HG03575 (cell line): ENCODE data around the gene RBM19.

Experiments
- ATAC-seq: cut with Tn5 transposase; IDR thresholded peaks from one replicate; pipeline ENCODE4 v1.9.1; 2021; ENCODE audit not compliant: unreplicated experiment, insufficient number of reproducible peaks, low FRiP score; ENCODE audit errors: extremely low read depth

RBM19 gene

DNA sequence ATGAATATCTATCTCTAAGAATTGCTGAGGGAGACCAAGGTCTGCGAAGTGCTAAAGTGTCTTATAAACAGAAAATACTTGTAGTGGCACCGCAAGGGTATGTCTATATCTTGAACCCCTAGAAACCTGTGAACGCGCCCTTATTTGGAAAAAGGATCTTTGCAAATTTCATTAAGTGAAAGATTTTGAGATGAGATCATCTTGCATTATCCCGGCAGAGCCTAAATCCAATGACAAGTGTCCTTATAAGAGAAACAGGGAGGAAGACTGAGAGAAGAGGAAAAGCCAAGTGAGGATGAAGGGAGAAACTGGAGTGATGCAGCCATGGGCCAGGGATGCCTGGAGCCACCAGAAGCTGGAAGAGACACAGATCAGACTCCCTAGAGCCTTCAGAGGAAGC lies 27.7 kb downstream of the RBM19 start:
- no peak for ATAC-seq

- no peak for ATAC-seq
These were observed 29.7 kb downstream of the RBM19 start for GRCh38 chr12:113936460-113936859.

DNA sequence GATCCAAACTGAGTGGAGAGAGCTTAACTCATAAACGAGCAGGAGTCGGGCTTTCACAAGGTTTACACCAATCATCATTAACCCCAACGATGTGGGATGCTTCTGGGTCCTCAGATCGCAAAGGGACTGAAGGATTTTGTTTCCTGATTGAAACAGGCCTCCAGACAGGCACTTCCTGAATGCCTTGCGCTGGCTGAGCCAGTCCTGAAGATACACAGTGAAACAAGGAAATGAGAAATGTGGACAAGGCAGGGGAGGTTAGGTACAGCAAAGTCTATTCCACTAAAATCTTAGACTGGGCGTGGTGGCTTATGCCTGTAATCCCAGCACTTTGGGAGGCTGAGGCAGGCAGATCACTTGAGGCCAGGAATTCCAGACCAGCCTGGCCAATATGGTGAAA lies 30.7 kb downstream of the RBM19 start:
- no peak for ATAC-seq

- no peak for ATAC-seq
These were observed 31.2 kb downstream of the RBM19 start for GRCh38 chr12:113934946-113935345.

DNA sequence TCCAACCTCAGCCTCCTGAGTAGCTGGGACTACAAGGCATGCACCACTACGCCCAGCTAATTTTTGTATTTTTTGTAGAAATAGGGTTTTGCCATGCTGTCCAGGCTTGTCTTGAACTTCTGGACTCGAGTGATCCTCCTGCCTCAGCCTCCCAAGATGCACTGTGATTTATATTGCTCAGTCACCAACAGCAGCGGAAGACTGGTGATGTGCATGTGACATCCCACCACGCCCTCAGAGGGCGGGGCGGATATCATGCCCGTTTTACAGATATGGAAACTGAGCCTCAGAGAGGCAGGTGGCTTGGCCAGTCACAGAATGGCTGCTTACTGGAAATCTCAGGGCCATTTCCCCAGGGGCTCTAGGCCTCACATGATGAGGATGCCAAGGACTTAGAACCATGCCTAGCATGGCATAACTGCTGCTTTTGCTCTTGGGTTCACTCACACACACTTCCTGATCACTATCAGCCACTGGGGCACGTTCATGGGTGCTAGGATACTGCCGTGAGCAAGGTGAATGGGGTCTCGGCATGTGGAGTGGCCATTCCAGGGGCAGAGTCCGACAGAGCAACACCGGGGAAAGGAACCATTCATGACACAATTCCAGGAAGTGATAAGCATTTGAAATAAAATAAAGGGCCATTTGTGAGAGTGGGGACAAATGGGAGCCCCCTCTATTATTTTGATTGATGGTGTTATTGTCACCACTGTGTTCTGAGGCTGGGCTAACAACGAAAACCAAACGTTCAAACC lies 31.9 kb downstream of the RBM19 start:
- no peak for ATAC-seq

DNA sequence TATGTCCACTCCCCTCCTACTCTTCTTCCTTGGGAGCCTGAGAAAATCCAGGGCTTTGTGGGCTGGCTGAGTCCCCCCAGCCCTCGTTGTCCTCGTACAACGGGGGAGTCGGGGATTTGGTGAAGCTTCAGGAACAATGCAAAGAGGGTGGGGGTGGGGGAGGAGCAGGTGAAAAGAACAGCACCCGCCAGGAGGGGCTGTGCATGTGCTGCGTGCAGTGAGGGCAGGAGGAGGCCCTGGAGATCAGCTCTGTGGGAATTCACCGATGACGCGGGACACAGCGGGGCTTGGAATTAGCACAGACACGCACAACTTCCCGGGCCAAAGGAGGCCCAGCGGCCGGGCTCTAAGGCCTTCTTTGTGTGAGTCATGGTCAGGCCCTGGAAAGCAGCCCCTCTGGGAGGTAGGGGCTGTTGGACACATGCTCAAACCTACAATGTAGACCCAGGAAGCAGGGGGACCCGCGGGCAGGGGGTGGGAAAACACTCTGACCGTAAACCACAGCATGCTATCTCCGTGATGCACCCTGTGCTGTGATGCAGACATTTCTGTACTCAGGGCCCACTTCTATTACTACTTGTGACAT lies 32.8 kb downstream of the RBM19 start:
- ATAC-seq = no peak

GRCh38 chr12:113932381-113933196 lies 33.5 kb downstream of the RBM19 start:
- ATAC-seq = no peak

DNA sequence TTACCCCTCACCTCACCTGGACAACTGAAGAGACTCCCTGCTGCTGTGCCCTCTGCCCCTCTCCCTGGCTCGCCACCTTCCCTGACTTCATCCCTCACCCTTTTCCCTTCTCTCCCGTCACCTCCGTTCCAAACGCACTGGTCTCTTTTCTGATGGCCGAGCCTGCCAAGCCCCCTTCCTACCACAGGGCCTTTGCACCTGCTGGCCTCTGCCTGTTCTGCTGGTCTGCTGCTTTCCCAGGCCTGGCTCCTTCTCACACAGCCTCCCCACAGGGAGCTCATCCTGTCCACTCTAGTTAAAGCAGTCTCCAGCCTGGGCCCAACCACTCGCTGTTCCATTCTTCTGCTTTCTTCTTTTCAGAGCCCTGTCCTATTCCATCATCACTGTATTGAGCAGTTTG lies 34.6 kb downstream of the RBM19 start:
- no peak for ATAC-seq

GRCh38 chr12:113930249-113930648 lies 35.9 kb downstream of the RBM19 start:
- ATAC-seq = no peak

GRCh38 chr12:113929312-113929989 lies 36.7 kb downstream of the RBM19 start:
- ATAC-seq = no peak

GRCh38 chr12:113926788-113927187 lies 39.3 kb downstream of the RBM19 start:
- no peak for ATAC-seq

DNA sequence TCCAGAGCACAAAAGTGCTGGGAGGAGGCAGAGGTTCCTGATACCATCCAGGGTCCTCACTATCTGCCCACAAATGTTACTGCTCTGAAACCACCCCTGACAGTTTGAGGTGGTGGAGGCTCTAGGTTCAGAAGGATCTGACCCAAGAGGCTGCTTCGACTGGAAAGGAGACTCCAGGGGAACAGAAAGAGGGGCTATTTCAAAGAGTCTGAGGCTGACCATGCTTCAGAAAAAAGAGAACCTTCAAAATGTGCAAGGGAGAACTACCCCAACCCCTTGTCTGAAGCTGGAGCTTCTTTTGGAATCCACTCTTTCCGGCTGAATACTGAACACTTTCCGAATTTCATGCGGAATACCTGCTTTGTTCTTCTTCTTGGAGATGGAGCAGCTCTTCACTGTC lies 41.8 kb downstream of the RBM19 start:
- ATAC-seq = no peak

DNA sequence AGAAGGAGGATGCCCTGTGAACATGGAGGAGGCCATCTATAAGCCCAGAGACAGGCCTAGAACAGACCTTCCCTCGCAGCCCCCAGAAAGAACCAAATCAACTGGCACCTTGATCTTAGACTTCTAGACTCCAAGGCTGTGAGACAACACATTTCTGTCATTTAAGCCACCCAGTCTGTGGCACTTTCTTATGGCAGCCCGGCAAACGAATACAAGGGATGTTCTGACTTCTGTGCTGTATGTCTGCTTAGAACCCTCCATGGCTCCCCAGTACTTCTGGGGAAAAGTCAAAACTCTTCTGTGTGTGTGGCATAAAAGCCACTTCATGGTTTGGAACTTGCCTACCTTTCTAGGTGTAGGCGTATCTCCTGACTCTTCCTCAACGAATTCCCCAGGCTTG lies 42.9 kb downstream of the RBM19 start:
- ATAC-seq = no peak

DNA sequence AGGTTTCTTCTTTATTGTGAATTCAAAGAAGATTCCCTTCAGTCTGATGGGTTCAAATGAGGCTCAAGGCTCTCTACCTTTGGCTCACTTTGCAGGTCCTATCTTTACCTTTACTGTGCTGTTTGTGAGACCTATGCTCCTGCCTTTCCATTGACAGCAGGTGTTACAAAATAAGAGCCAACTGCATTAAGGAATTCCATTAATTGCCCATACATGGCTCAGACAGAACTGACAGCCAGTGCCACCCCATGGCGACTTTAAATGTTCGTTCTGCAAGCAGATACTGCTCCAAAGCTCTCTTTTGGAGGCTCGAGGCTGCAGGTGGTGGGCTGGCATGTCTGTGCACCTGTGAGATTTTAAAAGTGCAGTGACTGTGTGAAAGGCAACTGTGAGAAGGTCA lies 44.7 kb downstream of the RBM19 start:
- ATAC-seq = no peak

GRCh38 chr12:113919791-113920190 lies 46.3 kb downstream of the RBM19 start:
- ATAC-seq = no peak

DNA sequence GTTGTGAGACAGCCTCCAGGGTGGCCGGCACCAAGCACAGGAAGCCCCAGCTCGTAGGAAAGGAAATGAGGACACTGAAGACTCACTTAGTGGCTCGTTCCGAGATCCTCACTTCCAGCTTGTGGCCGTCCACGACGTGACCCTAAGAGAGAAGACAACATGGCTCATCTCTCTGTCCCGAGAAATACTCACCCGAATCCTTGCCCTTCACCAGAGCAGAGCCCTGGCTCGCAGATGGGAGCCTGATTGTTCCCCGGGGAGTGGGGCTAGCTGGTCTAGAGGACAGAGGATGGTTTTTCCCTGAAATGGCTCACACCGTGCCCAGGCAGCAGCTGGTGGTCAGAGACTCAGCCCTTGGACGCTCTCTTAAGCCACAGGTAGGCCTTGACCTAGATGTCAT lies 47.8 kb downstream of the RBM19 start:
- ATAC-seq = no peak

- no peak for ATAC-seq
These were observed 48.7 kb downstream of the RBM19 start for GRCh38 chr12:113917393-113917792.

DNA sequence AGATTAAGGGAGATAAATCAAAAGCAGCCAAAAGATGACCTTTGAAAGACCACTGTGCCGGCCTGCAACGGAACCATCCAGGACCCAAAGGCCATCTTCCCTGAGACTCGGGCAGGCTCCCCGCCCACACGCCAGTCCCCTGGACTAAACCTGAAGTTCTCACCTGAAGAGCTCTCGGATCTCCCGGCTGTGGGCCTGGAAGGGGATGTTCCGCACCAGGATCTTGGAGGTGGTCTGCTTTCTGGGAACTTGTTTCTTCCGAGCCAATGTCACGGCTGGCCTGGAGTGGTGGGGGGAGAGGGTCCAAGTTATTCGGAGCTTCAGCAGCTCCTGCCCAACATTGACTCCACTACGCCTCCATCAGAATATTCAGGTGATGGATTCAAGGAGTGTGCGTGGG lies 51.3 kb downstream of the RBM19 start:
- no peak for ATAC-seq

DNA sequence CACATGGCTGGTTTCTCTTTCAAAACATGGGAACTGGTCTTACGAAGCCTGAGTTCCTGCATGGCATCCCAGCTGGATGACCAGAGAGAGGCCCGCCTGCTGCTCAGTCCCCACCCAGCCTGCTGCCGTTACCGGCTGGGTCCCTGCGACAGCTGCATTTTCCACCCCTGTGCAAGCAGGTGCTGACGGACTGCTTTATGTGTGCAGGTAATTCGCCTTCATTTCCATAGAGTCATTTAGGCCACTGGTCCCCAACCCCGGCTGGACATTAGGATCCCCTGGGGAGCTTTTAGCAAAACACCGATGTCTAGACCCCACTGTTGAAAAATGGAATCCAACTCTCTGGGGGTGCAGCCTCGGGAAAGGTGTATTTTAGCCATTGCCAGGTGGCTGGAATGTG lies 51.9 kb downstream of the RBM19 start:
- no peak for ATAC-seq
